Neural cell (in vitro differentiated cells): ENCODE measurements around the gene CES2.

ENCODE experiments used
- EP300 ChIP-seq: fragments of 450-650 bp; conservative IDR thresholded peaks from 2 replicates; pipeline ENCODE4 v1.6.1; 2014; ENCODE audit warnings: antibody characterized with exemption, mild to moderate bottlenecking, moderate library complexity; ENCODE audit not compliant: poor library complexity, severe bottlenecking
- EZH2 ChIP-seq: fragments of 200-600, 300-800 bp; shearing (Covaris generic), sonication (generic); IDR thresholded peaks from 2 replicates; pipeline ENCODE4 v1.6.1; 2014; ENCODE audit warnings: antibody characterized with exemption, low read length, borderline replicate concordance, mild to moderate bottlenecking; ENCODE audit not compliant: insufficient read depth, poor library complexity, severe bottlenecking
- POLR2AphosphoS5 ChIP-seq: IDR thresholded peaks from 2 replicates; pipeline ENCODE4 v1.6.1; 2012
- RAD21 ChIP-seq: fragments of 450-650 bp; conservative IDR thresholded peaks from 2 replicates; pipeline ENCODE4 v1.6.1; 2014; ENCODE audit warnings: antibody characterized with exemption, mild to moderate bottlenecking, moderate library complexity
- REST ChIP-seq: IDR thresholded peaks from 2 replicates; pipeline ENCODE4 v1.6.1; 2012; ENCODE audit warnings: borderline replicate concordance
- SMC3 ChIP-seq: fragments of 450-650 bp; conservative IDR thresholded peaks from 2 replicates; pipeline ENCODE4 v1.6.1; 2014; ENCODE audit warnings: antibody characterized with exemption, mild to moderate bottlenecking, moderate library complexity; ENCODE audit not compliant: poor library complexity
- TAF1 ChIP-seq: IDR thresholded peaks from 2 replicates; pipeline ENCODE4 v1.6.1; 2012; ENCODE audit warnings: low read depth
- TF ChIP-seq, protein P1 (sequence below): fragments of 450-650 bp; IDR thresholded peaks from 2 replicates; pipeline ENCODE4 v1.5.1; 2014; ENCODE audit warnings: antibody characterized with exemption, mild to moderate bottlenecking, moderate library complexity; ENCODE audit not compliant: poor library complexity, severe bottlenecking

- TF ChIP-seq EP300, result no peak
- TF ChIP-seq REST, result no peak
- TF ChIP-seq, protein P1, sequence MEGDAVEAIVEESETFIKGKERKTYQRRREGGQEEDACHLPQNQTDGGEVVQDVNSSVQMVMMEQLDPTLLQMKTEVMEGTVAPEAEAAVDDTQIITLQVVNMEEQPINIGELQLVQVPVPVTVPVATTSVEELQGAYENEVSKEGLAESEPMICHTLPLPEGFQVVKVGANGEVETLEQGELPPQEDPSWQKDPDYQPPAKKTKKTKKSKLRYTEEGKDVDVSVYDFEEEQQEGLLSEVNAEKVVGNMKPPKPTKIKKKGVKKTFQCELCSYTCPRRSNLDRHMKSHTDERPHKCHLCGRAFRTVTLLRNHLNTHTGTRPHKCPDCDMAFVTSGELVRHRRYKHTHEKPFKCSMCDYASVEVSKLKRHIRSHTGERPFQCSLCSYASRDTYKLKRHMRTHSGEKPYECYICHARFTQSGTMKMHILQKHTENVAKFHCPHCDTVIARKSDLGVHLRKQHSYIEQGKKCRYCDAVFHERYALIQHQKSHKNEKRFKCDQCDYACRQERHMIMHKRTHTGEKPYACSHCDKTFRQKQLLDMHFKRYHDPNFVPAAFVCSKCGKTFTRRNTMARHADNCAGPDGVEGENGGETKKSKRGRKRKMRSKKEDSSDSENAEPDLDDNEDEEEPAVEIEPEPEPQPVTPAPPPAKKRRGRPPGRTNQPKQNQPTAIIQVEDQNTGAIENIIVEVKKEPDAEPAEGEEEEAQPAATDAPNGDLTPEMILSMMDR, result no peak
- TF ChIP-seq POLR2AphosphoS5, result no peak
- no peak for TF ChIP-seq EZH2
- TF ChIP-seq SMC3, result no peak
- TF ChIP-seq TAF1, result no peak
- no peak for TF ChIP-seq RAD21
Measured at GRCh38 chr16:66948837-66949225, 13.5 kb downstream of the CES2 start.
